ENCODE data around the gene GAD1. TPM values are rescaled to one million over a fixed set of nuclear protein-coding genes. Genes with fewer than 3 reads are reported as not detected.

GAD1 gene
- total and polyA plus RNA-seq, 7 donors: 0.13 to 0.41 TPM; not detected in 5

GRCh38 chr2:170843656-170844055 is 27.0 kb downstream of the GAD1 start:
- Histone ChIP-seq H3K36me3 (no peaks in the 10 kb centered on the region), H3K27ac (no peak overlapping the region), H3K9me3 (peaks cover 0 to 2% (median 0%) of the 10 kb centered on the region in 4 donors), H3K4me1 (no peaks in the 10 kb centered on the region), H3K4me3 (no peak overlapping the region), H3K27me3 (peaks cover 0 to 4% (median 0%) of the 10 kb centered on the region in 3 donors)
- intact Hi-C loops (cut with DNase I): no loop called here
- DNase-seq: no peak
- 38 to 83% methylated on average over 2 of the region's 2 CpGs for WGBS, 2 donors
- TF ChIP-seq EP300 (IDR thresholded peaks at IDR 0.05) (no peak), POLR2AphosphoS5 (IDR thresholded peaks at IDR 0.05) (no peak), POLR2A (IDR thresholded peaks at IDR 0.05) (no peak), CTCF (IDR thresholded peaks at IDR 0.05) (no peak)

GRCh38 chr2:170845343-170845742 is 28.7 kb downstream of the GAD1 start:
- Histone ChIP-seq H3K4me1 (no peaks in the 10 kb centered on the region), H3K36me3 (no peaks in the 10 kb centered on the region), H3K9me3 (no peaks in the 10 kb centered on the region), H3K27me3 (no peaks in the 10 kb centered on the region), H3K4me3 (no peak overlapping the region), H3K27ac (no peak overlapping the region)
- intact Hi-C loops (cut with DNase I): no loop called here
- 85 to 87% methylated on average over 10 of the region's 10 CpGs for WGBS, 2 donors
- TF ChIP-seq POLR2AphosphoS5 (IDR thresholded peaks at IDR 0.05) (no peak), POLR2A (IDR thresholded peaks at IDR 0.05) (no peak), EP300 (IDR thresholded peaks at IDR 0.05) (no peak), CTCF (IDR thresholded peaks at IDR 0.05) (no peak)
- no peak for DNase-seq

GRCh38 chr2:170846314-170846713 is 29.6 kb downstream of the GAD1 start:
- intact Hi-C loops (cut with DNase I): no loop called here
- Histone ChIP-seq H3K9me3 (no peaks in the 10 kb centered on the region), H3K36me3 (no peaks in the 10 kb centered on the region), H3K27me3 (no peaks in the 10 kb centered on the region), H3K27ac (no peak overlapping the region), H3K4me3 (no peak overlapping the region), H3K4me1 (no peaks in the 10 kb centered on the region)
- no peak for DNase-seq
- TF ChIP-seq CTCF (IDR thresholded peaks at IDR 0.05) (no peak), POLR2A (IDR thresholded peaks at IDR 0.05) (no peak), EP300 (IDR thresholded peaks at IDR 0.05) (no peak), POLR2AphosphoS5 (IDR thresholded peaks at IDR 0.05) (no peak)

- H3K4me1 ChIP-seq: no peaks in the 10 kb centered on the region
- H3K27me3 ChIP-seq: no peaks in the 10 kb centered on the region
- TF ChIP-seq POLR2AphosphoS5 (IDR thresholded peaks at IDR 0.05) (no peak), POLR2A (IDR thresholded peaks at IDR 0.05) (no peak), CTCF (IDR thresholded peaks at IDR 0.05) (no peak), EP300 (IDR thresholded peaks at IDR 0.05) (no peak)
- H3K27ac ChIP-seq: no peak overlapping the region
- no peaks in the 10 kb centered on the region for H3K9me3 ChIP-seq
- intact Hi-C loops (cut with DNase I): no loop called here
- DNase-seq: no peak
- H3K36me3 ChIP-seq: no peaks in the 10 kb centered on the region
- WGBS, 2 donors: 44 to 72% methylated on average over 4 of the region's 4 CpGs
- no peak overlapping the region for H3K4me3 ChIP-seq
Measured at GRCh38 chr2:170847716-170848115, 31.0 kb downstream of the GAD1 start.

GRCh38 chr2:170848587-170848986 is 31.9 kb downstream of the GAD1 start:
- TF ChIP-seq POLR2A (IDR thresholded peaks at IDR 0.05) (no peak), POLR2AphosphoS5 (IDR thresholded peaks at IDR 0.05) (no peak), EP300 (IDR thresholded peaks at IDR 0.05) (no peak), CTCF (IDR thresholded peaks at IDR 0.05) (no peak)
- no peak for DNase-seq
- no peaks in the 10 kb centered on the region for H3K27me3 ChIP-seq
- intact Hi-C loops (cut with DNase I): no loop called here
- 89 to 90% methylated on average over 2 of the region's 2 CpGs for WGBS, 2 donors
- no peak overlapping the region for H3K4me3 ChIP-seq
- no peak overlapping the region for H3K27ac ChIP-seq
- no peaks in the 10 kb centered on the region for H3K4me1 ChIP-seq
- H3K36me3 ChIP-seq: no peaks in the 10 kb centered on the region
- no peaks in the 10 kb centered on the region for H3K9me3 ChIP-seq

All from sigmoid colon (tissue), 7 donors.